H1 (cell line): ENCODE results near the gene DENND2A.

Source experiments
- KDM1A ChIP-seq: fragments of 200-600, 300-600 bp; sonication (generic); IDR thresholded peaks from 2 replicates; pipeline ENCODE4 v1.7.1; 2016; ENCODE audit warnings: mild to moderate bottlenecking, low read length, borderline replicate concordance
- RAD21 ChIP-seq, 2 experiments: IDR thresholded peaks in 1 of 2; conservative IDR thresholded peaks in 1 of 2; 2 replicates each; pipeline ENCODE4 v1.6.1; 2011; ENCODE audit warnings: low read depth in 2 of 2, low read length in 2 of 2, improper control_type of control experiment in 1 of 2, inconsistent platforms in 1 of 2, mild to moderate bottlenecking in 1 of 2, moderate library complexity in 1 of 2
- SP1 ChIP-seq: IDR thresholded peaks from 2 replicates; pipeline ENCODE4 v1.6.1; 2011; ENCODE audit warnings: low read depth, low read length
- SUZ12 ChIP-seq: fragments of 200-600 bp; sonication (generic); IDR thresholded peaks from 2 replicates; pipeline ENCODE4 v1.6.1; 2012; ENCODE audit warnings: mild to moderate bottlenecking, inconsistent platforms, low read length, moderate library complexity, mixed read lengths

DNA sequence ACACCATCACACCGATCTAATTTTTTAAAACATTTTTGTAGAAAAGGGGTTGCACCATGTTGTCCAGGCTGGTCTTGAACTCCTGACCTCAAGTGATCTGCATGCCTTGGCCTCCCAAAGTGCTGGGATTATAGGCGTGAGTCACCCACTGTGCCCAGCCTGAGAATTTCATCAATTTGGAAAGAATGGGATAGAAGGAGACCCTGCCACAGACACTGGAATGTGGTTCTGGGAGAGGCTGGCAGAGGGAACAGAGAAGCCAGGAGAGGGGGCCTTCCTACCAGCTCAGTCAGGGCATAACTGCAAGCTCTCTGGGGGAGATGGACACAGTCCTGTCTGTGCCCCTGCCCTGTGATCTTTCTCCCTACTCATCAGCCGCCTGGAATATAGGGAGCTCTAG, 119.2 kb downstream of the DENND2A start:
- TF ChIP-seq RAD21 (IDR thresholded peaks at IDR 0.05 in 1 of 2, conservative IDR thresholded peaks at IDR 0.05 in 1 of 2; ENCODE audit: low read depth in 2 of 2, low read length in 2 of 2), result no peak
- TF ChIP-seq KDM1A, result no peak
- no peak for TF ChIP-seq SP1
- TF ChIP-seq SUZ12, result no peak
